ENCODE data around the gene INPP5A.

Gene INPP5A

DNA sequence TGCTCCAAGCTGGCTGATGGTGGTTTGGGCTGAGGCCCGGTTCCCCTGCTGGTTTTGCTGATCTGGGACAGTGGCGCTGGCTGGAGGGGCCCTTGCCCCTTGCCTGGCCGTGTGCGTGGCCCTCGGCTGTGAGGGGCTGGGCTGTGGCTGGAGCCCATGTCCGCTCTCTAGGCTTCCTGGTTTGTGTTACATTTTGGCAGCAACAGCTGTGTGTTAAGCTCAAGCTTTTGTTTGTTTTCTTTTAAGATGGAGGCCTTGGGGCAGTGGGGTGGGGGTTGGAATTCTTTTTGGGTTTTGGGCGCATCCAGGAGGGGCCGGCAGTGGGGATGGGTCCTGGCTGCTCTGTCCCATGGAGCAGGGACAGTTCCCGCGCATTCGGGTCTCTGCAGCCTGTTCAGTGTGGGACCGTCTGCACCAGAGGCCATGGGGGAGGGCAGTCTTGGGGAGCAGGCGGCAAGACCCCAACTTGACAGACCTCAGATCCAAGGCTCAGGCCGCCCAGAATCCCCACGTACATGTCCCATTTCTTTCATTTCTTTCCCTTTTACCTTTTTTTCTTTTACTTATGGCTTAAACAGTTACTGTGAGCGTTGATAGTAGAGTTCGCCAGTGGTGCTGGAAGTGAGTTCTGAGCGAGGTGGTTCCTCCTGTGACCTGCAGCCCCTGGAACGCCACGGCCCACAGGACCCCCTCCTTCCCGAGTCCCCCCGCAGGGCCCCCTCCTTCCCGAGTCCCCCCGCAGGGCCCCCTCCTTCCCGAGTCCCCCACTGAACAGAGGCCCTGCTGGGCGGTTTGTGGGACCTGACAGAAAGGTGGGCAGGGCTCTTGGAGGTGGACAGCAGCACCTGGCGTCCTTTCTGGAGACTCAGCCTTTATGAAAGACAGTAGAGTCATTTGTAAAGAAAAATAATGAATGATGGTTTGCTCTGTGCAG, 75.3 kb downstream of the INPP5A start:
- intact Hi-C loops (cut with DNase I) = no loop called here

DNA sequence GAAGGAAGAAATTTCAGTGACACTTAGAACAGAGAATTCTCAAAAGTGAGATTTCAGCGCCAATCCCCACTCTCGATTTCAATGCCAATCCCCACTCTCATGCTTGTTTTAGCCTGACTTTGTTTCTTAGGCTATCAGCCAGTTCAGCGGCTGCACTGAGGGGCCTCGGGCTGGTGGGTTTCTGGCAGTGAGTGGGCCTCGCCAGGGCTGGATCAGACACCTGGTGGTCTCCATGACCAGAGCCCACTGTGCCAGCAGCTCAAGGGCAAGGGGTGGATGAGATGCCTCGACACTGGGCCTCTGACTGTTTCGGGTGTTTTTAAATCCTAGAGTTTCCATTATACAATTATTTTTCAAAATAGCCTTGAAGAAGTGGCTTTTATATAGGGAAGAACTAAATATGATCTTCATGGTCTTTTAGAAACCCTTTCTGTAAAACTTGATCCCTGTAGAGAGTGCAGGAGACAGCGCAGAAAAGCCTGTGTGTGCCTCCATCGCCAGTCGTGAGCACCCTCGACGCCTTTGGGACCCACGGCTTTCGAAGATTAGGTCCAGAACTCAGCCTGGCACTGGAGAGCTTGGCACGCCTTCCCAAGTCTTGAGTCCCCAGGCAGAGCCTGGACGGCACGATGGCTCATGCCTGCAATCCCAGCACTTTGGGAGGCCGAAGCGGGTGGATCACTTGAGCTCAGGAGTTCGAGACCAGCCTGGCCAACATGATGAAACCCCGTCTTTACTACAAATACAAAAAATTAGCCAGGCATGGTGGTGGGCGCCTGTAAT, 76.2 kb downstream of the INPP5A start:
- intact Hi-C loops (cut with DNase I) = no loop called here
- peak in 5 of 42 donors; percentile 4 to 23 (median 14) for DNase-seq

More for the DNA sequence above, 75.3 kb downstream of the INPP5A start:
- DNase-seq = peak in 6 of 42 donors; percentile 3 to 23 (median 9)

DNA sequence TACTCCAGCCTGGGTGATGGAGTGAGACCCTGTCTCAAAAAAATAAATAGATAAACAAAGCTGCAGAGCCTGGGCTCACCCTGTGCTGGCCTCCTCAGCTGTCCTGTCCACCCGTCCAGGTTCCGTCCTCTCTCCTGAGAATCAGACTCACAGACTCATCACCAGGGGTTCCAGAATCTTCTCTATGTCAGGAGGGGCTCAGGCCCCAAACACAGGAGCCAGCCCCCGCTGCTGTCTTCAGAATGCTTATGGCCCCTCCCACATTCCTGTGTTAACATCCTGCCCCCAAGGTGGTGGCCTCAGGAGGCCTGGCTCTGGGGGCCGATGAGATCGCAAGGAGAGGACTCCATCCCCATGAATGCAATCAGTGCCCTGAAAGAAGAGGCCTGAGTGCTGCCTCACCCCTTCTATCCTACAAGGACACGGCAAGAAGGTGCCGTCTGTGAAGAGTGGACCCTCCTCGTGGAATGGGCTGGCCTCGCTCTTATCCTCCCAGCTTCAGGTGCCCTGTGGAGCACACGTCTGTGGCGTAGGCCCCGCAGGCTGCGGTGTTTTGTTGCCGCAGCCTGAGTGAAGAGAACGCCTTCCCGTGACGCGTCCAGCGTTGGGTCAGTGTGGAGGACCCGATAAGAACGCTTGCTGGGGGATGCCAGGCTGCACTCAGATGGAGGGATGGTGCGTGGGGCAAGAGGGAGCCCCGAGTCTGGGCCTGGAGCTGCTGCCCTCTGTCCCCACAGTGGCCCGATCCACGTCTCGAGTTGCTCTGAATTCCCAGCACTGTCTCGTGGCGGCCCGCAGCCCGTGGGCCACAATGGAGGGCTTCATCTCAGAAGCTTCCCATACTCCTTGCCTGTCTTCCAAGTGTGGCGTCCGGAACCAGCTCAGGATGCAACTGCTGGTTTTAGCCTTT, 77.1 kb downstream of the INPP5A start:
- peak in 4 of 42 donors; percentile 2 to 24 (median 13) for DNase-seq
- intact Hi-C loops (cut with DNase I) = no loop called here

DNA sequence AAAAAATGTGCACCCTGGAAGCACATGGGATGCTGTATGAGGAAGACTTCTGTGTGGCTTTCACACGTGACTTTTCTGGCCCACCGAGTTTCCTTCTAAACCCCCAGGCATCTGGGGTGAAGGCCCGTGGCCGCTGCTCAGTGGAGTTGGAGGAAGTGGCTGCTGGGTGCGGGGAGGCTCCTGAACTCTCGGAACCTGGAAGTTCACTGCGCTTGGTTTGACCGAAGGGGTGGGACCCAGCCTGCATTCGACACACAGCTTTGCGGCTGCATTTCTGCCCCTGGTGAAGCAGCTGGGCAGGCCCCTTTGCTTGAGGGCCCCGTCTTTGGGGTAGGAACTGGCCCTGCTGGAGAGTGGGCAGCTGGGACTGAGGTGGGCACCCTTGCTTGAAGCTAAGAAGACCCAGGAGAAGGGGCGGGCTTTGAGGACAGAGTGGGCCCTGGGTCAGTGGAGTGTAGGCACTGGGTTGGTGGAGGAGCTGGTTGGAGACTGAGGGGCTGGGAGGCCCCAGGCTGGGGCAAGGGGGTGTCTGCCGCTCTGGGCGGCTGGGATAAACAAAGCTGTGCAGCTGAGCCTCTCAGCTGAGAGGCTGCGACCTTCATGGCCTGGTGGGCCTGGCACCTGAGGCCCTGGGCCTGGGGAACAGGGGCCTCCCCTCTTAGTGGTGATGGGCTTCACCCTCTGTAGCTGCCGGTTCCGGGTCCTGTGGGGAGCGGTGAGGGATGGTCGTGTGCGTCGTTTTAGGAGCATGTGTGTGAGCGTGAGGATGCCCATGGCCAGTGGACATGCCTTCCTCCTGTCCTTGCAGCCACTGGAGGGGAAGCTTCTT, 78.0 kb downstream of the INPP5A start:
- intact Hi-C loops (cut with DNase I) = no loop called here
- peak in 5 of 42 donors; percentile 2 to 24 (median 11) for DNase-seq

DNA sequence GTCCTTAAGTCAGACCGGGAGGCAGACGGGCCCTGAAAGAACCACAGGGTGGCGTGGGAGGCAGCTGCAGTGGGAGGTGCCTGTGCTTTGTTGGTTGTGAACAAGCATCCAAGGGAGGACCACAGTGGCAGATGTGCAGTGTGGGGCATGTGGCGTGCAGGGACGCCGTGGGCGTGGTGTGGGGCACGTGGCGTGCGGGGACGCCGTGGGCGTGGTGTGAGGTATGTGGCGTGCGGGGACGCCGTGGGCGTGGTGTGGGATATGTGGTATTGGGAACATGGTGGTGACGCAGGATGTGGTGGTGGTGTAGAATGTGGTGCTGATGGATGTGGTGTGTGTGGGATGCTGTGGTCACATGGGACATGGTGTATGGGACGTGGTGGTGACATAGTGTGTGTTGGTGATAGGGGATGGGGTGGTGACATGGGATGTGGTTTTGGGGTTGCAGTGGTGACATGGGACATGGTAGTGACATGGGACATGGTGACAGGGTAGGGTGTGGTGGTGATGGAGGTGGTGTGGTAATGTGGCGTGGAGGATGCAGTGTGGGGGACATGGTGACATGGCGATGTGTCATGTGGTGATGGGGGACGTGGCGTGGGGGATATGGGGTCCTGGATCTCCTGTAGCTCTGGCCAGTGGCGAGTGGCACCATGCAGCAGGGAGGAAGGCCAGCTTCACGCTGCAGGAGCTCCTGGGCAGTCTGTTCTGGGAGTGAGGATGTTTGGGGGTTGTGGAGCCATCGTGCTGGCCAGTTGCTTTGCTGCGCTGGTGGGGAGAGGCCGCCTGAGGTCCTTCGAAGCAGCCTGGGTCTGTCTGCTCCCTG, 78.8 kb downstream of the INPP5A start:
- DNase-seq = peak in 8 of 42 donors; percentile 11 to 59 (median 35)
- intact Hi-C loops (cut with DNase I) = no loop called here

DNA sequence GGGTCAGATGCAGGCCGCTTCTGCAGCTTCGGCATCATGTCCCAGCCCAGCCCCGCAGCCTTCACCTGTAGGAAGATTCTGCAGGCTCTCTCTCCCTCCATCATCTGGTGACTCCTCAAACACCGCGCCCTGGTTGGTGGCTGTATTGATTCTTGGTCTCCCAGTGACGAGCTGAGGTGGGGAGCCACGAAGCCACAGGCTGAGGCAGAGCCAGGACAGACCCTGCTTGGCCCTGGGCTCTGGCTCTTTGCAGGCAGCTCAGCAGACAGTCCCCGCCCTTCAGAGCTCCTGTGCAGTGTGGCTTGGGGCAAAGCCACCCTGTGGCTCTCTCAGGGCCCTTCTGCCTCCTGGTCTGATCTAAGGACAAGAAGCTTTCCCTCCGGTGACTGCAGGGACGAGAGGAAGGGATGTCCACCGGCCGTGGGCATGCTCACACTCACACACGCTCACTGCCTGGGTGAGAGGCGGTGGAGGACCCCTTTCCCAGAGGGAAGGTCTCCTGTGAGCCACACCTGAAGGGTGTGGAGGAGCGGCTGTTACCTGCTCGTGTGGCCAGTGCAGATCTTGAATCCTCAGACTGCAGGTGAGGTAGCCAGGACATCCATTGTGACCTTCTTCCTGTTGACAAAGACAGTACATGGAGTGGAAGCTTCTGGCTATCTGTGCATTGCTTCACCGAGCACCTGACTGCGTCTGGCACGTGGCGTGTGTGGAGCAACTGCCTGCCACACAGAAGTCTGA, 79.6 kb downstream of the INPP5A start:
- intact Hi-C loops (cut with DNase I) = no loop called here
- peak in 5 of 42 donors; percentile 8 to 31 (median 11) for DNase-seq

DNA sequence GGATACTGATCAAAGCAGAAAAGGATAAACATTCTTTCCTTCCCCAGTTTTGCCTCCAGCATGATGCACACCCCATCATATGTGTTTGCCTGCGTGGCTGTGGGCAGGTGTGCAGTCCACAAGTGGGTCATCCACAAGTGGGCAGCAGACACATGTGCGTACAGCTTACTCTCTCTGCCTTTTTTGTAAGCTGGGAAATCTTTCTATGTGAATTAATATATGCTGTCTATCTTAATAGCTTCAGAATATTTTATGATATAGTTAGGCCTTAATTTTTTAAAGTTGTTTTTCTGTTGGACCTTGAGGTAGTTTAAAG, 80.1 kb downstream of the INPP5A start:
- intact Hi-C loops (cut with DNase I) = no loop called here

DNA sequence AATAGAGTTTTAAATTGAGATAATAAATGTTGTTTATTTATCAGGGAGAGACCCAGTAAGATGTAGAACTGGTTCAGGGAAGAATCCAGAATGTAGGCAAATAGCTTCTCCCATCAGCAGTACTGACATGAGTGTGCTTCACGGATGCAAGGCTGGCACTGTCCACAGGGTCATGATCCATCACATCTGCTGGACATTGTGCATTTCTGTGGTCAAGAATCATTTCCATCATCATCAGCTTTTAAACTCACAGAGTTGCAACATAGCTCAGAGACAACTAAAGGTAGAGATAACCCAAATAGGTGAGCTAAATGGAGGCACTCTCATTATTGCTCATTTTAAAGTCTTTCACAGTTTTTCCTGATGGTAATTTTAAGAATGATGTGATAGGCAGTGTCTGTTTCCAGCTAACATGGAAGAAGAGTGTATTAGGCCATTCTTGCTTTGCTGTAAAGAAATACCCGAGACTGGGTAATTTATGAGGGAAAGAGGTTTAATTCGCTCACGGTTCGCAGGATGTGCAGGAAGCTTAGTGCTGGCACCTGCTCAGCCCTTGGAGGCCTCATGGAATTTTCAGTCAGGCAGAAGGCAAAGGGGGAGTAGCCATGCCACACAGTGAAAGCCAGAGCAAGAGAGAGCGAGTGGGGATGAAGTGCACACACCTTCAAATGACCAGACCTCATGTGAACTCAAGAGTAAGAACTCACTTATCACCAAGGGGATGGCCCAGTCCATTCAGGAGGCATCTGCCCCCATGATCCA, 80.8 kb downstream of the INPP5A start:
- peak in 4 of 42 donors; percentile 3 to 22 (median 7) for DNase-seq
- intact Hi-C loops (cut with DNase I) = no loop called here

More for the DNA sequence above, 80.1 kb downstream of the INPP5A start:
- DNase-seq = peak in 1 of 42 donors; percentile 9

DNA sequence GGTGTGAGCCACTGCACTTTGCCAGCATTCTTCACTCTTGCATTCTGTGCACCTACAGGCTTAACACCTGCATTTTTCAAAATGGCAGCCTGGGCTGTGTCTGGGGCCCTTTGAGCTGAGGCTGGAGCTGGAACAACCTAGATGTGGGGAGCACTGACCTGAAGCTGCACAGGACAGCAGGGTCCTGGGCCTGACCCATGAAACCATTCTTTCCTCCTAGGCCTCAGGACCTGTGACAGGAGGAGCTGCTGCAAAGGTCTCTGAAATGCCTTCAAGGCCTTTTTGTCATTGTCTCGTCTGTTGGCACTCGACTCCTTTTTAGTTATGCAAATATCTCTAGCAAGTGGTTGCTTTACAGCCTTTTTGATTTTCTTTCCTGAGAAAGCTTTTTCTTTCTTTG, 82.3 kb downstream of the INPP5A start:
- DNase-seq = peak in 2 of 42 donors; percentile 0 to 8
- intact Hi-C loops (cut with DNase I) = no loop called here

DNA sequence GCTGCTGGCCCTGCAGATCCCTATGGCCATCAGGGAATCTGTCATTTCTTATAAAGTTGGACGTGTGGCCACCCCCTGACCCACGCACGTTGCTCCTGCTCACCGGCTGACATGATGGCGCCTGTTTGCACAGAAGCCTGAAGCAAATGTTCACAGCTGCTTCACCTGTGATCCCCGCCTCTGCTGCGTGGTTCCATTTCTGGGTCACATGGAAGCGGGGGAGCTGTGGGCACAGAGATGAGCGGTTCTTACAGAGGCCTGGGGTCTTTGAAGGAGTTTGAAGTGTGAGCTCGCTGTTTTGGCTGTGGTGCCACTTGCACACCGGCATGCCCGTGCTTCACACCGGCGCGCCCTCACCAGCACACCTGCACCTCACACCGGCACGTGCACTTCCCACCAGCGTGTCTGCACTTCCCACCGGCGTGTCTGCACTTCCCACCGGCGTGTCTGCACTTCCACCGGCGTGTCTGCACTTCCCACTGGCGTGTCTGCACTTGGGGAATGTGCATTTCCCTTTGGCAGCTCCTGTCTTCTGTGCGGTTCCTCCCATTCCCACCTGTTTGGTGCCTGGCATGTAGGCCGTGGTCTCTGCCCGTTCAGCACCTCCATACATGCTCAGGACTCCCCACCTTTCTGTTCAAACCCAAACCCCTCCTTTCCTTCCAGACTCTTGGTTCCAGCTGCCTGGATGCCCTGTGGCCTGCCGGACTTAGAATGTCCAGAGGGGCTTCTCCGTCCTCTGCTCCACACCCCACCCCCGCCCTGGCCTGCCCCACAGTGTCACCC, 86.7 kb downstream of the INPP5A start:
- intact Hi-C loops (cut with DNase I) = no loop called here
- DNase-seq = peak in 11 of 42 donors; percentile 18 to 51 (median 35)

DNA sequence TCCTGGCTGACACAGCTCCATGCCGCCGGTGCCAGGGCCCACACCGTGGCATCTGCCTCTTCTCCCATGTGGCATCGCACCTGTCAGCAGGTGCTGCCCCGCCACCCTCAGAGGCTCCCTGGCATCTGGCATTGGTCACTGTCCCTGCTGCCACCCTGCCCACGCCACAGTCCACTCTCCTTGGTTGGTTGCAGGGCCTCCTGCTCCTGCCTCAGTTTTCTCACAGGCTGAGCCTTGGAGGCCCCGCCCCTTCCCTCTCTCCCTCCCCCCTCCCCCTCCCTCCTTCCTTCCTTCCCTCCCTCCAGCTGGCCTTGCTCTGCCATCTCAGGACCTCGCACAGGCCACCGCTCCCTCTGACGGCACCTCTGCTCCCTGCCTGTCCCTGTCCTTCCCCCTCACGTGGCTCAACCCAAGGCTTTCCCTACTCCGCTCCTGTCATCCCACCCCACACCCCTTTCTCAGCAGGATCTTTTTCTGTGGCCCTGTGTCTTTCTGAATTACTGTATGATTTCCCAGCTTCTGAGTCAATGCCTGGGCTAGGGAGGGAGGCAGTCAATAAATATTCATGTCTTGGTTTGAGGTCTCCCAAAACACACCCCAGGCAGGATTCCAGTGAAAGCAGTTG, 87.4 kb downstream of the INPP5A start:
- intact Hi-C loops (cut with DNase I) = no loop called here
- peak in 16 of 42 donors; percentile 8 to 55 (median 28) for DNase-seq

DNA sequence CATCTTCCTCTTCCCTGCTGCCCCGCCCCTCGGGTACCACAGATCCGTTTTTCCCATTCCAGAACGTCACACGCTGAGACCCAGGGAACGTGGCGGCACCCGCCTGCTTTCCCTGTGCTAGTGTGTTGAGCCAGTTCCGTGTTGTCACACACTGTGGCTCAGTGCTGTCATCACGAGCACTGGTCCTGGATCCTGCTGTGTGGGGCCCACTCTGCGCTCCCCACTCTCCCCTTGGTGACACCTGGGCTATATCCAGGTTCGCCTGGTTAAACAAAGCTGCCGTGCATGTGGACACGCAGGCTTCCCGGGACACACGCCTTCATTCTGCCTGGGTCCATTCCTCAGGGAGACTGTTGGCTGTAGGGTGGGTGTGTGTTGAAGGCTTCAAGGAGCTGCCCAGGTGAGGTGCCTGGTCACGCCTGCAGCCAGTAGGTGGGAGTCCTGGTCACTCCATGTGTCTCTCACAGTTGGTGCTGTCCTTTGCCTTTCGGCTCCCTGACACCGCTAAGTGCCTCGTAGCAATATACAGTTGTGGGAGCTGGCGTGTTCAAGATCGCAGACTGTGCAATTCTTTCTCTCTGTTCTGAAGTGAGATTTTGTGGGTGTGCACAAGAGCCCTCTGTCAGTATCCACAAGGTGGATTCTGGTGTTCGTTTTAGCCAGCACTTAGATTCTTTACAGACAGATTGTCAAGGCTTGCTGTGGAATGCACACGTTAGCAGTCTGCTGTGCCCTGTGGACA, 88.6 kb downstream of the INPP5A start:
- intact Hi-C loops (cut with DNase I) = no loop called here

DNA sequence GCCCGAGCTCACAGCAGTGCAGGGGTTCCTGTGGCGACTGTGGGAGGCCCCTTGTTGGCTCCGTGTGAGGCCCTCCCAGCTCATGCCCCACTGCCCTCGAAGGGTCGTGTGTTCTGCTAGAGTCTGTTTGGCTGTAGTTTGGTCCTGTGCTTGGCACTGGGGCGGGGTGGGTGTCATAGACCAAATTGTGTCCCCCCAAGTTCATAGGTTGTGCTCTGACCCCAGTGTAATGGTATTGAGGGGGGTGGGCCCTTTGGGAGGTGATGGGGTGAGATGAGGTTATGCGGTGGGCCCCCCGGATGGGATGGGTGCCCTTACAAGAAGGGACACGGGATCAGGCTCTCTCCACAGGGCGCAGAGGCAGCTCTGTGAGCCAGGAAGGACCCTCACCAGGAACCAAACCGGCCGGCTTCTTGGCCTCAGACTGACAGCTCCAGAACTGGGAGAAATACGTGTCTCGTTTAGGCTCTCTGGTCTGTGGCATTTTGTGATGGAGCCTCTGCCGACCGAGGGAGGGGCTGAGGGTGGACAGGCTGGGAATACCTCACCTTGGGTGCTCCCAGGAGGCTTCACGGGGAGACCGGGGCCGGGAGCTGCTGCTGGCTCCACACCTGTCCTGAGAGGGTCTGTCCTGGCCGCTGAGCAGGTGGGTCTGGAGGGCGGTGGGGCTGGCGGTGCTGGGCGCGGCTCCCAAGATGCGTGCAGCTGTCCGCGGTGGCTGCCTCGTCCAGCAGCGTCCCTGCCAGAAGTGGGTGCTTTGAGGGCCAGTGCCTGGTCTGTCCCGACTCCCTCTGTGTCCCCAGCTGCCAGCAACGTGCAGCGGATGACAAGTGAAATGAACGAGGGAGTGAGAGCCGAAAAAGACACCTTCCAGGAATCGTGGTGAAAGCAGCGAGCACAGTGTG, 89.4 kb downstream of the INPP5A start:
- DNase-seq = peak in 16 of 42 donors; percentile 7 to 72 (median 56)
- intact Hi-C loops (cut with DNase I) = no loop called here

More for the DNA sequence above, 88.6 kb downstream of the INPP5A start:
- peak in 20 of 42 donors; percentile 24 to 76 (median 56) for DNase-seq

All from head of caudate nucleus (tissue), 42 donors.